ENCODE measurements around the gene MZT2A.
"Not testable (repeated sequence)": the region's sequence is repeated elsewhere in the genome, so short reads cannot be mapped to it uniquely, and the experiment has no call there.

DNA sequence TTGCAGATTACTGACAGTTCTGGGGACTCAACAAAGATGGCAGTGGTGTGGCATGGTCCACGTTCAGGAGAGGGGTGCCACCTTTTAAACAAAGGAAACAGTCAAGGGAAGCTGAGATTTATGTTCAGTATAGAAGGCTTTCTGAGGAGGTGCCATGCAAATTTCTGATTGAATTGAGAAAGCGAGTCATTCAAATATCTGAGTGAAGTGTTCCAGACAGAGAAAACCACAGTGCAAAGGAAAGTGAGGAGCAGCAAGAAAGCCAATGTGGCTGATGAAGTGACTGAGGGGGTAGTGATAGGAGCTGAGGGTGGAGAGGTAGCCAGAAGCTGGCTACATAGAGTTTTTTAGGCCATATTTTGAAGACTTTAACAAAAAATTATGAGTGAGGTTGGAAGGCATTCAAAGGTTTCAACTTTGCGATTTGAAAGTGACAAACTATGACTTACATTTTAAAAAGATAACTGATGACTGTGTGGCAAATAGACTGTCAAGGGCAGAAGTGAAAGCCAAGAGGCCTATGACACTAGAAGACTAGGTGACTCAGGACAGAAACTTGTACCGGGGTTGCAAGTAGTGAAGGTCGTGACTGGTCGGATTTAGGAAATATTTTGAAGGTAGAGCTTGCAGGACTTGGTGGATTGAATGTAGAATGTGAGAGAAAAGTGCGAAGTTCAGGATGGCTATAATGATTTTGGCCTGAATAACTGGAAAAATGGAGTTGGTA lies 51.3 kb downstream of the MZT2A start:
- TF ChIP-seq, protein P1, sequence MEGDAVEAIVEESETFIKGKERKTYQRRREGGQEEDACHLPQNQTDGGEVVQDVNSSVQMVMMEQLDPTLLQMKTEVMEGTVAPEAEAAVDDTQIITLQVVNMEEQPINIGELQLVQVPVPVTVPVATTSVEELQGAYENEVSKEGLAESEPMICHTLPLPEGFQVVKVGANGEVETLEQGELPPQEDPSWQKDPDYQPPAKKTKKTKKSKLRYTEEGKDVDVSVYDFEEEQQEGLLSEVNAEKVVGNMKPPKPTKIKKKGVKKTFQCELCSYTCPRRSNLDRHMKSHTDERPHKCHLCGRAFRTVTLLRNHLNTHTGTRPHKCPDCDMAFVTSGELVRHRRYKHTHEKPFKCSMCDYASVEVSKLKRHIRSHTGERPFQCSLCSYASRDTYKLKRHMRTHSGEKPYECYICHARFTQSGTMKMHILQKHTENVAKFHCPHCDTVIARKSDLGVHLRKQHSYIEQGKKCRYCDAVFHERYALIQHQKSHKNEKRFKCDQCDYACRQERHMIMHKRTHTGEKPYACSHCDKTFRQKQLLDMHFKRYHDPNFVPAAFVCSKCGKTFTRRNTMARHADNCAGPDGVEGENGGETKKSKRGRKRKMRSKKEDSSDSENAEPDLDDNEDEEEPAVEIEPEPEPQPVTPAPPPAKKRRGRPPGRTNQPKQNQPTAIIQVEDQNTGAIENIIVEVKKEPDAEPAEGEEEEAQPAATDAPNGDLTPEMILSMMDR (IDR thresholded peaks at IDR 0.05; ENCODE audit: insufficient read depth, low read length) = not testable (repeated sequence)
- TF ChIP-seq GABPA (IDR thresholded peaks at IDR 0.05; ENCODE audit: low read depth); SPI1 (IDR thresholded peaks at IDR 0.05; ENCODE audit: borderline replicate concordance, low read depth); POLR2AphosphoS5 (IDR thresholded peaks at IDR 0.05; ENCODE audit: low read depth): not testable (repeated sequence)

All from HL-60 (cell line).